ENCODE data around the gene PHF21A.
"Not testable (repeated sequence)": the region's sequence is repeated elsewhere in the genome, so short reads cannot be mapped to it uniquely, and the experiment has no call there.

Gene PHF21A

GRCh38 chr11:45919806-45920530 is 201.3 kb downstream of the PHF21A start:
- no peak for ATAC-seq

GRCh38 chr11:45918962-45919675 is 202.1 kb downstream of the PHF21A start:
- no peak for ATAC-seq

GRCh38 chr11:45918331-45918941 is 202.8 kb downstream of the PHF21A start:
- peak; percentile 11 to 29 for ATAC-seq

- ATAC-seq = peak; percentile 94 to 95
Observed at GRCh38 chr11:45917623-45918330, 203.5 kb downstream of the PHF21A start, which contains the start of gene PEX16. TSS of gene PEX16 (minus strand) at chr11:45917877. CDS start at chr11:45917811, 66 bp downstream.

- no peak for ATAC-seq
Observed at GRCh38 chr11:45917286-45917622, 204.0 kb downstream of the PHF21A start.

GRCh38 chr11:45915446-45915845 is 205.8 kb downstream of the PHF21A start:
- no peak for ATAC-seq

- no peak for ATAC-seq
Observed at GRCh38 chr11:45913942-45914635, 207.2 kb downstream of the PHF21A start.

GRCh38 chr11:45913514-45913913 is 207.7 kb downstream of the PHF21A start:
- ATAC-seq = no peak

GRCh38 chr11:45910623-45911022 is 210.6 kb downstream of the PHF21A start:
- ATAC-seq = no peak

- no peak for ATAC-seq
Observed at GRCh38 chr11:45909594-45910475, 211.4 kb downstream of the PHF21A start.

GRCh38 chr11:45907911-45908370 is 213.3 kb downstream of the PHF21A start:
- ATAC-seq = no peak

GRCh38 chr11:45906965-45907611 is 214.2 kb downstream of the PHF21A start, which contains the start of gene FREY1:
TSS of gene FREY1 (minus strand) at chr11:45907271. CDS start at chr11:45907245, 26 bp downstream.
- no peak for ATAC-seq

GRCh38 chr11:45906096-45906682 is 215.1 kb downstream of the PHF21A start:
- peak; percentile 15 to 22 for ATAC-seq

- ATAC-seq = not testable (repeated sequence)
Observed at GRCh38 chr11:45905576-45905975, 215.7 kb downstream of the PHF21A start.

GRCh38 chr11:45905095-45905494 is 216.2 kb downstream of the PHF21A start:
- no peak for ATAC-seq

GRCh38 chr11:45904309-45904915 is 216.8 kb downstream of the PHF21A start:
- no peak for ATAC-seq

GRCh38 chr11:45902452-45903380 is 218.5 kb downstream of the PHF21A start:
- no peak for ATAC-seq

GRCh38 chr11:45901626-45902025 is 219.6 kb downstream of the PHF21A start:
- ATAC-seq = no peak
